Measurements from ENCODE around the gene GPR152.

DNA sequence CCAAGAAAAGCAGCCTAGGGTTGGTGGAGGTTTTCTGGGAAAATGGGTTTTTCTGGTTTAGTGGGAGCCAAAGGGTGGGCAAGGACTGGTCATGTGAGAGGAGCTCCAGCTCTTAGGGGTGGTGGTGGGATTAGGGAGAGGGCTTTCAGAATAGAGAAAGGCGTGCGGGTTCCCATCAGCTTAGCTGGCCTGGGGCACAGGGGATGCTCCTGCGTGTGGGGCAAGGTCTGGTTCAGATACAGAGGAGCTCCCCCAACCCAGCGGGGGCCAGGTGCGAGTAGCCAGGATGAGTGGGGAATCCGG lies 15.9 kb upstream of the GPR152 start:
- TF ChIP-seq POLR2A (IDR thresholded peaks at IDR 0.05; ENCODE audit: borderline replicate concordance, extremely low read depth, insufficient read depth, insufficient read length) (no peak), ZFX (IDR thresholded peaks at IDR 0.05) (no peak), EZH2 (IDR thresholded peaks at IDR 0.05) (no peak), EZH2phosphoT487 (IDR thresholded peaks at IDR 0.05; ENCODE audit: borderline replicate concordance) (no peak), YY1 (IDR thresholded peaks at IDR 0.05; ENCODE audit: extremely low read depth, insufficient replicate concordance, low read depth, low read length) (no peak), ZNF274 (IDR thresholded peaks at IDR 0.05; ENCODE audit: low read depth, low read length) (no peak), POLR2AphosphoS5 (IDR thresholded peaks at IDR 0.05; ENCODE audit: low read depth, low read length) (no peak; the same call in 1 of the 2 replicates)
- TF ChIP-seq, protein P1, sequence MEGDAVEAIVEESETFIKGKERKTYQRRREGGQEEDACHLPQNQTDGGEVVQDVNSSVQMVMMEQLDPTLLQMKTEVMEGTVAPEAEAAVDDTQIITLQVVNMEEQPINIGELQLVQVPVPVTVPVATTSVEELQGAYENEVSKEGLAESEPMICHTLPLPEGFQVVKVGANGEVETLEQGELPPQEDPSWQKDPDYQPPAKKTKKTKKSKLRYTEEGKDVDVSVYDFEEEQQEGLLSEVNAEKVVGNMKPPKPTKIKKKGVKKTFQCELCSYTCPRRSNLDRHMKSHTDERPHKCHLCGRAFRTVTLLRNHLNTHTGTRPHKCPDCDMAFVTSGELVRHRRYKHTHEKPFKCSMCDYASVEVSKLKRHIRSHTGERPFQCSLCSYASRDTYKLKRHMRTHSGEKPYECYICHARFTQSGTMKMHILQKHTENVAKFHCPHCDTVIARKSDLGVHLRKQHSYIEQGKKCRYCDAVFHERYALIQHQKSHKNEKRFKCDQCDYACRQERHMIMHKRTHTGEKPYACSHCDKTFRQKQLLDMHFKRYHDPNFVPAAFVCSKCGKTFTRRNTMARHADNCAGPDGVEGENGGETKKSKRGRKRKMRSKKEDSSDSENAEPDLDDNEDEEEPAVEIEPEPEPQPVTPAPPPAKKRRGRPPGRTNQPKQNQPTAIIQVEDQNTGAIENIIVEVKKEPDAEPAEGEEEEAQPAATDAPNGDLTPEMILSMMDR (IDR thresholded peaks at IDR 0.05 in 2 of 3, conservative IDR thresholded peaks at IDR 0.05 in 1 of 3; ENCODE audit: borderline replicate concordance in 1 of 3, insufficient read depth in 1 of 3, low read depth in 2 of 3, low read length in 2 of 3): no peak
- TF ChIP-seq, protein P2, sequence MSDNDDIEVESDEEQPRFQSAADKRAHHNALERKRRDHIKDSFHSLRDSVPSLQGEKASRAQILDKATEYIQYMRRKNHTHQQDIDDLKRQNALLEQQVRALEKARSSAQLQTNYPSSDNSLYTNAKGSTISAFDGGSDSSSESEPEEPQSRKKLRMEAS (IDR thresholded peaks at IDR 0.05): no peak
- TF ChIP-seq, protein P3, sequence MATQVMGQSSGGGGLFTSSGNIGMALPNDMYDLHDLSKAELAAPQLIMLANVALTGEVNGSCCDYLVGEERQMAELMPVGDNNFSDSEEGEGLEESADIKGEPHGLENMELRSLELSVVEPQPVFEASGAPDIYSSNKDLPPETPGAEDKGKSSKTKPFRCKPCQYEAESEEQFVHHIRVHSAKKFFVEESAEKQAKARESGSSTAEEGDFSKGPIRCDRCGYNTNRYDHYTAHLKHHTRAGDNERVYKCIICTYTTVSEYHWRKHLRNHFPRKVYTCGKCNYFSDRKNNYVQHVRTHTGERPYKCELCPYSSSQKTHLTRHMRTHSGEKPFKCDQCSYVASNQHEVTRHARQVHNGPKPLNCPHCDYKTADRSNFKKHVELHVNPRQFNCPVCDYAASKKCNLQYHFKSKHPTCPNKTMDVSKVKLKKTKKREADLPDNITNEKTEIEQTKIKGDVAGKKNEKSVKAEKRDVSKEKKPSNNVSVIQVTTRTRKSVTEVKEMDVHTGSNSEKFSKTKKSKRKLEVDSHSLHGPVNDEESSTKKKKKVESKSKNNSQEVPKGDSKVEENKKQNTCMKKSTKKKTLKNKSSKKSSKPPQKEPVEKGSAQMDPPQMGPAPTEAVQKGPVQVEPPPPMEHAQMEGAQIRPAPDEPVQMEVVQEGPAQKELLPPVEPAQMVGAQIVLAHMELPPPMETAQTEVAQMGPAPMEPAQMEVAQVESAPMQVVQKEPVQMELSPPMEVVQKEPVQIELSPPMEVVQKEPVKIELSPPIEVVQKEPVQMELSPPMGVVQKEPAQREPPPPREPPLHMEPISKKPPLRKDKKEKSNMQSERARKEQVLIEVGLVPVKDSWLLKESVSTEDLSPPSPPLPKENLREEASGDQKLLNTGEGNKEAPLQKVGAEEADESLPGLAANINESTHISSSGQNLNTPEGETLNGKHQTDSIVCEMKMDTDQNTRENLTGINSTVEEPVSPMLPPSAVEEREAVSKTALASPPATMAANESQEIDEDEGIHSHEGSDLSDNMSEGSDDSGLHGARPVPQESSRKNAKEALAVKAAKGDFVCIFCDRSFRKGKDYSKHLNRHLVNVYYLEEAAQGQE (IDR thresholded peaks at IDR 0.05; ENCODE audit: low read depth): no peak
- TF ChIP-seq, protein P4, sequence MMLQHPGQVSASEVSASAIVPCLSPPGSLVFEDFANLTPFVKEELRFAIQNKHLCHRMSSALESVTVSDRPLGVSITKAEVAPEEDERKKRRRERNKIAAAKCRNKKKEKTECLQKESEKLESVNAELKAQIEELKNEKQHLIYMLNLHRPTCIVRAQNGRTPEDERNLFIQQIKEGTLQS (IDR thresholded peaks at IDR 0.05): no peak

Data from HCT116 (cell line).